ENCODE results near the gene OASL.
A peak's percentile ranks its signal among the peaks of the same experiment; 100 is the strongest.
"Not testable (repeated sequence)": the region's sequence is repeated elsewhere in the genome, so short reads cannot be mapped to it uniquely, and the experiment has no call there.

The OASL gene

DNA sequence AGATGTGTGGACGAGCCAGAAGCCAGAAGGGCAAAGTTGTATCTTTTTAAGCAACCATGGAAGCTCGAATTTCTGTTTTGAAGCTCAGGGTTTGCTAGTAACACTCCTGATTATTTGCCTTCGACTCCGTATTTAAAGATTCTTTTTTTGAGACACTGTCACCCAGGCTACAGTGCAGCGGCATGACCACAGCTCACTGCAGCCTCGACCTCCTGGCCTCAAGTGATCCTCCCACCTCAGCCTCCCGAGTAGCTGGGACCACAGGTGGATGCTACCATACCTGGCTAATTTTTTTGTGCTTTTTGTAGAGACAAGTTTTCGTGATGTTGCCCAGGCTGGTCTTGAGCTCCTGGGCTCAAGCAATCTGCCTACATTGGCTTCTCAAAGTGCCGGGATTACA lies 18.7 kb upstream of the OASL start:
- no peak for DNase-seq

- no peak for DNase-seq
Observed at GRCh38 chr12:121053706-121054105, 14.7 kb upstream of the OASL start.

GRCh38 chr12:121050725-121051124 lies 11.7 kb upstream of the OASL start:
- DNase-seq, result no peak

GRCh38 chr12:121048442-121048841 lies 9.4 kb upstream of the OASL start:
- DNase-seq, result no peak

DNA sequence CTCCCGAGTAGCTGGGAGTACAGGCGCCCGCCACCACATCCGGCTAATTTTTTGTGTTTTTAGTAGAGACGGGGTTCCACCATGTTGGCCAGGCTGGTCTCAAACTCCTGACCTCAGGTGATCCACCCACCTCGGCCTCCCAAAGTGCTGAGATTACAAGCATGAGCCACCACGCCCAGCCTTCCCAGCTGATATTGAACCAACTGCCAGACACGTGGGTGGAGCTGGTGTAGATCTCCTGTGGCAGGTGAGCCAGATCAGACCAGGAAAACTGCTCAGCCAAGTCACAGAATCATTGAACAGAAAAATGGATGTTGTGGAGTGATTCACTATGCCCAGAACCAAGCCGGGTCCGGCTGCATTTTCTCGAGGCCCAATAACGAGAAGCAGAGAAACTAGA lies 8.4 kb upstream of the OASL start:
- not testable (repeated sequence) for DNase-seq

DNA sequence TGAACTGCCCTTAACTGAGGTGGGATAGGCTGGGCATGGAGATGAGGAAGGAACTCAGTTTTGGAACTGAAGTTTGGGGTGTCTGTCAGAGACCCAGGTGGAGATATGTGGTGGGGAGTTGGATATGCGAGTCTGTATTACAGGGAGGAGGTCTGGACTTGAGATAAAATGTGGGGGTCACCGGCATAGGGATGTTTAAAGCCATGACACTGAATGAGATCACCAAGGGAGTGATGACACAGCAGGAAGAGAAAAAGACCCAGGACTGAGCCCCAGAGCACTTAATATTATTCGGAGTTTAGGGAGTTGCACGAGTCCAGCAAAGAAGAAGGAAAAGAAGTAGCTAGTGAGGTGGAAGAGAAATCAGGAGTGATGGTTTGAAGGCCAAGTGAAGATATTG lies 4.0 kb upstream of the OASL start:
- no peak for DNase-seq

DNA sequence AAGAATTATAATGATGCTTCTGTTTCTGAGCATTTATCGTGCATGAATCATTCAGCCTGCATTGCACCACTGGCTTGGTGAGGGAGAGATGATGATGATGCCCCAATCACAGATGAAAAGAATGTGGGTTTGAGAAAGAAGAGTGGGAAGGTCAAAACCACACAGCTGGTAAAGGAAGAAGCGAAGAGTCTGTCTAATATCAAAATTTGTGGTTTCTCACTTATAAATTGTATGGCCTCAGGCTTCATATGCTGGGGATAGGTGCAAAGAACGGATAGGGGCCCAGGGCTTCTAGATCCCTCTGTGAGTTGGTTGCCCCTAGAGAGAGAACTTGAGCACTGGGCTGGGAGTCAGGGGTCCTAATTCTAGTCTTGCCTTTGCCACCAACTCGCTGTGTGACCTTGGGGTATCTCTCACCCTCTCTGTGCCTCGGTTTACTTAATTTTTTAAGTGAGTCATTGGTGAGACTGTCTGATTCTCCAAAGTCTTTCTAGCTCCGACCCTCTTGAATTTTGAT lies 2.2 kb downstream of the OASL start:
- peak; percentile 76 for DNase-seq

DNA sequence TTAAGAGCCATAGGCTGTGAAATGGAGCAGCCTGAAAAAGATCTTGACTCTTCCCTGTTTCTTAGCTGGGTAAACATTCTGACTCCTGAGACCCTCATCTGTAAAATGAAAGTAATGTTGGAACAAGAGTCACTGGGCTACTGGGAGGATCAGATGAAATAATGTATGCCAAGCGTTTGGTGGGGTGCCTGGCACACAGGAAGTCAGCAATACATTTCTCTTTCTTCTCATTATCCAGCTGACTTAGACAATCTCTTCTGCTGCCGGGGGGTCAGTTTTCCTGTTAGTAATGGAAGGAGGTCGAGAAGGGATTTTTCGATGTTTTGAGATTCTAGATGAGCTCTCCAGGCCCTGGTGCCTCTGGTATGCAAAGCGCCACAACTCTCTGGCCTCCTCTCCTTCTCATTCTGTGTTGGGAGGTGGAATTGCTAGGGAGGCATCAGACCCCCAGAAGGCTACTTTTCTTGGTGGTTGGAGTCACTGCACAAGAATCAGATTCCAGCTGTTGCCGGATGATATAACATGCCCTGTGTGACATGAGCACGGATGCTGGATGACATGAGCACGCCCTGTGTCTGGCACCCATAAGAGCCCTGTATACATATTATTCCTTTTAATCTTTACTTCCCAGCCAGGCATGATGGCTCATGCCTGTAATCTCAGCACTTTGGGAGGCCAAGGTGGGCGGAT lies 4.3 kb downstream of the OASL start:
- no peak for DNase-seq

DNA sequence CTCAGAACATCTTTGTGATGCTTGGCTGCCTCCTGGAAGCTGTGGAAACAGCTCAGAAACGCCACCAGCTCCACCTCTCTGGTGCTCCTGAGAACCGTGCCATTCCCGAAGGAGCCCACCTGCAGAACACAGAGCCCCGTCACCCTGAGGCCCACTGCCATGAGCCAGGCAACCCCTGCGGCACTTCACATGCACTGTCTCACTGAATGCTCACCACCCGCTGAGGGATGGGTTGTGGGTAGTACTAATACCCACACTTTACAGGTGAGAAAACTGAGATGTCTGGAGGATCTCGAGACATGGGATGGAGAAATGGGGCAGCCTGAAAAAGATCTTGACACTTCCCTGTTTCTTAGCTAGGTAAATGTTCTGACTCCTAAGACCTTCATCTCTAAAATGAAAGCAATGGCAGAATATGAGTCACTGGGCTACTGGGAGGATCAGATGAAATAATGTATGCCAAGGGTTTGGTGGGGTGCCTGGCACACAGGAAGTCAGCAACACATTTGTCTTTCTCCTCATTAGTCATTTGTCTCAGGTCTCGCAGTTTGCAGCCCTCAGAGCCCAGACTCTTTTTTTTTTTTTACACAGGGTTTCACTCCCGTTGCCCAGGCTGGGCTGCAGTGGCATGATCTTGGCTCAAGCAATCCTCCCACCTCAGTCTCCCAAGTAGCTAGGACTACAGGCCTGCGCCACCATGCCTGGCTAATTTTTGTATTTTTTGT lies 5.3 kb downstream of the OASL start:
- peak; percentile 40 for DNase-seq

DNA sequence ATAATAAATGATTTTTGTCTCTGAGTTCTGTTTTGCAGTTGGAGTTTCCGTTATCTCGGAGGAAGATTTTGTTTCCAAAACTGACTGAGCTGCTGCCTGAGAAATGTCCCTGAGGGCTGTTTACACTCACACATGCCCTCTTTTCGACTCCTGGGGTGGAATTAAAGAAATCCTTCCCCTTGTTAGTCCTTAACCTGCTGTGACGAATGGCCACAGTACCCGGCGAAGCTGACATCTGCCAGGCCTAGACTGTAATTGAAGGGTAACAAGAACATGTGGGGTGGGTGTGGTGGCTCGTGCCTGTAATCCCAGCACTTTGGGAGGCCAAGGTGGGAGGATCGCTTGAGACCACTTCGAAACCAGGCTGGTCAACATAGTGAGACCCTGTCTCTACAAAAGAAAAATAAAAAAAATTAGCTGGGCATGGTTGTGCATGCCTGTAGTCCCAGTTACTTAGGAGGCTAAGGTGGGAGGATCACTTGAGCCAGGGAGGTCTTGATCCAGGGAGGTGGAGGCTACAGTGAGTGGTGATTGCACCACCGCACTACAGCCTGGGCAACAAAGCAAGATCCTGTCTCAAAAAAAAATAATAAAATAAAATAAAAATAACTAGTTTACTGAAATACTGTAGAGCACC lies 8.4 kb downstream of the OASL start:
- no peak for DNase-seq

GRCh38 chr12:121026274-121027045 lies 12.6 kb downstream of the OASL start:
- no peak for DNase-seq

GRCh38 chr12:121025442-121026226 lies 13.4 kb downstream of the OASL start:
- DNase-seq, result peak; percentile 20

- DNase-seq, result no peak
Observed at GRCh38 chr12:121023799-121024198, 15.2 kb downstream of the OASL start.

GRCh38 chr12:121022713-121023112 lies 16.3 kb downstream of the OASL start:
- DNase-seq, result no peak

DNA sequence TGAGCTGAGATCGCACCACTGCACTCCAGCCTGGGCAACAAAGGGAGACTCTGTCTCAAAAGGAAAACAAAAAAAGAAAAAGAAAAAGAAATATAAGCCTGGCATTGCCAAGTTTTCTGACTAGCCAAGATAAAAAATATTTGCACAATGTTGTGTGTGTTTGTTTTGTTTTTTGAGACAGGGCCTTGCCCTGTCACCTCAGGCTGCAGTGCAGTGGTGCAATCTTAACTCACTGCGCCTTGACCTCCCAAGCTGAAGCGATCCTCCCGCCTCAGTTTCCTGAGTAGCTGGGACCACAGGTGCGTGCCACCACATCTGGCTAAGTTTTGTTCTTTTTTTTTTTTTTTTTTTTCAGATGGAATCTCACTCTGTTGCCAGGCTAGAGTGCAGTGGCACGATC lies 17.3 kb downstream of the OASL start:
- DNase-seq, result no peak

- DNase-seq, result no peak
Observed at GRCh38 chr12:121018860-121019617, 20.0 kb downstream of the OASL start.

GRCh38 chr12:121017966-121018491 lies 21.0 kb downstream of the OASL start:
- no peak for DNase-seq

DNA sequence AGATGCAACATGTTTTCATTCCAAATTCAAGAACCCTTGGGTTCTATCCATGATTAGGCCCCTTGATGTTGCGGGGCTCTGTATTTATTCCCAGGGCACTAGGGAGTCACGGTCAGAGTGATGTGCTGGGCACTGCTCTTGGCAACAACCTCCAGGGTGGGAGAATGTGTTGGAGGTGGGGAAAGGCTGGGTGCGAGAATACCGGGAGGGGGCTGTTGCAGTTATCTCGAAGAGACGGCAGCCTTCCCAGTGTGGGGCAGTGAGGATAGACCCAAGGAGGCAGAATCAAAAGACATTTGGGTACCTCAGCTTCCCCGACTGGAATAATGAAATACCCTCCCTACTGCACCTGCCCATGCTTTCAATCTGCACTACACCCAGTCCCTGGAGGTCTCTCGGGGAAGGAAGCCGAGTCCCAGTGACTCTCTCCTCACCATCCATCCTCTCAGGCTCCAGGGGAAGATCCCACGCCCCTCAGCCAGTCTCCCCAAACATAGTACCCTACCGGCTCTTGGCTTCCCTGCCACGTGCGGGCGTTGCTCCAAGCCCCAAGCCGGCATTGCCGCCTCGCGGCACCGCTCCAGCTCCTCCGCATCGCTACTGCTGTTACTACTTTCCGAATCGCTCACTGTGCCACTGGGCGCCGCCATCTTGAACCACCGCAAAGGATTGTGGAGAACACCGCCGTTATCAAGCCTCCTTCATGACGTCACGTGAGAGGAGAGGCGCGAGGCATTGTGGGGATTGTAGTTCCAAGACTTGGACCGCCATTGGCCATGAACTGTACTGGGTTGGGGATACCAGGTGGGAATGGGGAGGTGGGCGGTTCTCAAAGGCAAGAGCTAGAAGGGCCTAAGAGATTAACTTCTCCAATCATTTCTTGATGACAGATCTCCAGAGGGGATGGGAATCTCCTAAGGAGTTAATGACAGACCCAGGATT lies 22.9 kb downstream of the OASL start, which contains the start of gene C12orf43:
C12orf43 (minus strand) TSS at position 663 of the 942 bp plus-strand sequence; CDS start at position 650, 13 bp downstream.
- peak; percentile 85 for DNase-seq

DNA sequence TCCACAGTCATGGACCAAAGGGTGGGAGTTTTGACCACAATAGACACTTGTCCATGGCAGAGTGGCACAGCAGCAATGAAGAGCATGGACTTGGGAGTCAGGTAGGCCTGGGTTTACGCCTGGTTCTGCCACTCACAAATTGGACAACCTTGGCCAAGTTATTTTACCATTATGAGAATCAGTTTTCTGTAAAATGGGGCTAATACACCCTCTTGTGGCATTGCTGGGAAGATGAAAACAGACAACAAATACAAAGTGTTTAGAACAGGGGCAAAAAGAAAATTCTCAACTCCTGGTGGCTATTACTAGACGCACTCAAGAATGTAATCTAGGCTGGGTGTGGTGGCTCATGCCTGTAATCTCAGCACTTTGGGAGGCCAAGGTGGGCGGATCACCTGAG lies 25.3 kb downstream of the OASL start:
- no peak for DNase-seq

GRCh38 chr12:121011820-121012219 lies 27.2 kb downstream of the OASL start:
- DNase-seq, result no peak

Measured in HCEC 1CT (cell line).